Posterior cingulate gyrus (tissue), 11 donors: Measurements from ENCODE around the gene GTF2F1.

Experiments used
- DNase-seq, 10 donors: peaks; one replicate each; pipeline versions ENCODE4 v3.0.0 to v3.0.0-alpha.2; 2020 to 2021; ENCODE audit warnings: mixed read lengths in 3 of 10
- intact Hi-C: fragments of 100-400 bp; cut with DNase I; formaldehyde crosslinking; loops from one replicate; pipeline ENCODE4 v1.15.1; 2023

The GTF2F1 gene

GRCh38 chr19:6393983-6394412, 1.0 kb upstream of the GTF2F1 start:
- DNase-seq, result no peak
- intact Hi-C loops, result loop anchor here (2.0 kb wide), 1 partner anchor 31 kb away; the partner anchor contains the start of gene KHSRP

GRCh38 chr19:6392221-6393073, 517 bp downstream of the GTF2F1 start:
- no peak for DNase-seq
- intact Hi-C loops, result loop anchor here (2.0 kb wide), 1 partner anchor 32 kb away; the partner anchor contains the start of gene KHSRP

- DNase-seq, result no peak
- intact Hi-C loops, result no loop called here
These were observed 5.6 kb downstream of the GTF2F1 start for GRCh38 chr19:6387372-6387771.

- DNase-seq, result no peak
- intact Hi-C loops, result no loop called here
These were observed 8.6 kb downstream of the GTF2F1 start for GRCh38 chr19:6384381-6384780.

GRCh38 chr19:6383188-6383587, 9.8 kb downstream of the GTF2F1 start:
- intact Hi-C loops, result no loop called here
- no peak for DNase-seq

GRCh38 chr19:6381030-6381750, 11.8 kb downstream of the GTF2F1 start:
- no peak for DNase-seq
- intact Hi-C loops, result no loop called here

- DNase-seq, result no peak
- intact Hi-C loops, result no loop called here
These were observed 13.2 kb downstream of the GTF2F1 start for GRCh38 chr19:6379744-6380143.

- intact Hi-C loops, result no loop called here
- DNase-seq, result peak in 1 of 10 donors; percentile 30
These were observed 14.5 kb downstream of the GTF2F1 start for GRCh38 chr19:6378486-6378885.

- DNase-seq, result no peak
- intact Hi-C loops, result no loop called here
These were observed 14.9 kb downstream of the GTF2F1 start for GRCh38 chr19:6378041-6378440.

- no peak for DNase-seq
- intact Hi-C loops, result no loop called here
These were observed 16.3 kb downstream of the GTF2F1 start for GRCh38 chr19:6376512-6377190.

- intact Hi-C loops, result no loop called here
- DNase-seq, result no peak
These were observed 17.5 kb downstream of the GTF2F1 start, which contains the start of gene PSPN for GRCh38 chr19:6375411-6376010. Gene PSPN, minus strand, starts transcription at chr19:6375933. Its CDS starts 84 bp downstream, at chr19:6375849.

- intact Hi-C loops, result no loop called here
- DNase-seq, result no peak
These were observed 18.1 kb downstream of the GTF2F1 start for GRCh38 chr19:6374711-6375410.

GRCh38 chr19:6374161-6374709, 18.7 kb downstream of the GTF2F1 start:
- intact Hi-C loops, result no loop called here

GRCh38 chr19:6373813-6374108, 19.2 kb downstream of the GTF2F1 start:
- DNase-seq, result peak in 1 of 10 donors; percentile 41
- intact Hi-C loops, result no loop called here

More at GRCh38 chr19:6374161-6374709, 18.7 kb downstream of the GTF2F1 start:
- DNase-seq, result no peak

- peak; percentile 96 to 100 (median 98) for DNase-seq
- intact Hi-C loops, result no loop called here
These were observed 19.7 kb downstream of the GTF2F1 start for GRCh38 chr19:6373096-6373812.

- intact Hi-C loops, result no loop called here
- DNase-seq, result peak; percentile 95 to 100 (median 98)
These were observed 20.3 kb downstream of the GTF2F1 start, which contains the start of gene ALKBH7 for GRCh38 chr19:6372594-6373095. Gene ALKBH7, plus strand, starts transcription at chr19:6372794. Its CDS starts 27 bp downstream, at chr19:6372821.

GRCh38 chr19:6364353-6364752, 28.6 kb downstream of the GTF2F1 start:
- intact Hi-C loops, result loop anchor here (5.0 to 10.0 kb wide), 2 partner anchors 82 to 140 kb away; partner anchors contain the start of gene TUBB4A
- peak in 1 of 10 donors; percentile 50 for DNase-seq

- peak in 1 of 10 donors; percentile 43 for DNase-seq
- intact Hi-C loops, result loop anchor here (5.0 to 10.0 kb wide), 2 partner anchors 80 to 142 kb away; partner anchors contain the start of gene TUBB4A
These were observed 30.6 kb downstream of the GTF2F1 start for GRCh38 chr19:6362351-6362801.
